Putamen (tissue), 1 donor: ENCODE data around the gene ST6GALNAC5.
"Not testable (repeated sequence)": the region's sequence is repeated elsewhere in the genome, so short reads cannot be mapped to it uniquely, and the experiment has no call there.

Experiments
- DNase-seq: peaks from one replicate; pipeline ENCODE4 v3.0.0-alpha.2; 2016; ENCODE audit warnings: low spot score

The ST6GALNAC5 gene

DNA sequence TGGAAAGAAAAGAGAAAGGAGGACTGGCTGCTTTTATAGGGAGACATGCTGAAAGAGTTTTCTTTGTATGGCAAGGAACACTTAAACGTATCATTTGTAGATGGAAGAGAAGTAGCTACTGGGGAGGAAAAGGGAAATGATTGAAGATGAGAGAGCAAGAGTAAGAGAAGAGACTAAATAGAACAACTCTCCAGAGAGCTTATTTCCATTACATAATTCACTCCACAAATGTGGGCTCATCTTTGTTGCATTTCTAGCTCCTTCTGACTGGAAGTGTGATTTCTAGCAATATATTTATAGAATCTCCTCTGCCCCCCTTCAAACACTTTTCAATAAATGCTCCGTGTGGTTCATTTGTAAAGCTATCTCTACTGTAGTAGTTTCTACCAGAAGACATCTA is 71.0 kb downstream of the ST6GALNAC5 start:
- DNase-seq = peak; percentile 27

DNA sequence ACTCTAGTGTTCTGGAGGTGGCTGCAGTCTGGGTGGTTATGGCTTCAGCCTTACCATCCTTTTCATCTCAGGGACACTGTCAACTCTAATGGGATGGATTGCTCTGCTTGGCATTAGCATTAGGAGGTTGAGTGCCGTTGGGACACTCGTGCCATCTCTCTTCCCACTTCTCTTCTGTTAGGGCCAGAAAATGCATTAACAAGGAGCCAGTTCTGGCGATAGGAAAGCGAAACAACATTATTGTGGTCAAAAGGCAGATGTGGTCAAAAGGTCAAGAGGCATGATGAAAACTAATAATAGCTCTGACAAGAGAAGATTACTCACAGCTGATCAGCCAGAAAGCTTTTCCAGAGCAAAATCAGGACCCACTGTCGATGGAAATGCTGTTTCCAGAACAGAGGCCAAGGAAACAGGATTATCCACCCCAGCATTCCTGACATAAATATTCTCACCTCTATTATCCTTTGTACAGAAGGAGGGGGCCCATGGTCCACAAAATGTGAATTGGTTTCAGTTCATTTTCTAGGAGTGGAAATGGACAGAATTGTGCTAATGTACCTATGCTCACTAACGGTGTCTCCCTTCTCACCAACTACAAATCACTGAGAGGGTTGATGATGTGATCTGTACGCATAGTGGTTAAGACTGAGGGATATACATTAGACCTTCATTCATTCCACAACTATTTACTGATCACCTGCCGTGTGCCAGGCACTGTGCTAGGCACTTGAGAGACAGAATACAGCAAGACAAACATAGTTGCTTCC is 72.0 kb downstream of the ST6GALNAC5 start:
- no peak for DNase-seq

DNA sequence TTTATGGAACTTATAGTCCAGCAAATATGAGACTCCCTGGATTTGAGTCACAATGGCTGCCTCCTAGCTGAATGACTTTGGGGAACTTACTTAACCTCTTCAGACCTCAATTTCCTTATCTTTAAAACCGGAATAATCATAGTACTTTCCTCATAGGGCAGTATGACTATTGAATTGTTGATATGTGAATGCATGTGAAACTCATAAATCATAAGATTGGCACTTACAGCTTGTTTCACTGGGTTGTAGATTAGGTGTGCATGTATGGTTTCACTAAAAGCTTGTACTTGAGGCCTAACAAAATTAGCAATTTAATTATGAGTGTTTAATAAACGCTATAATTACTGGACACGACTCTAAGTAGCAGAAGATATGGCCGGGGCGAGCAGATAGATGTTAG is 72.5 kb downstream of the ST6GALNAC5 start:
- no peak for DNase-seq

DNA sequence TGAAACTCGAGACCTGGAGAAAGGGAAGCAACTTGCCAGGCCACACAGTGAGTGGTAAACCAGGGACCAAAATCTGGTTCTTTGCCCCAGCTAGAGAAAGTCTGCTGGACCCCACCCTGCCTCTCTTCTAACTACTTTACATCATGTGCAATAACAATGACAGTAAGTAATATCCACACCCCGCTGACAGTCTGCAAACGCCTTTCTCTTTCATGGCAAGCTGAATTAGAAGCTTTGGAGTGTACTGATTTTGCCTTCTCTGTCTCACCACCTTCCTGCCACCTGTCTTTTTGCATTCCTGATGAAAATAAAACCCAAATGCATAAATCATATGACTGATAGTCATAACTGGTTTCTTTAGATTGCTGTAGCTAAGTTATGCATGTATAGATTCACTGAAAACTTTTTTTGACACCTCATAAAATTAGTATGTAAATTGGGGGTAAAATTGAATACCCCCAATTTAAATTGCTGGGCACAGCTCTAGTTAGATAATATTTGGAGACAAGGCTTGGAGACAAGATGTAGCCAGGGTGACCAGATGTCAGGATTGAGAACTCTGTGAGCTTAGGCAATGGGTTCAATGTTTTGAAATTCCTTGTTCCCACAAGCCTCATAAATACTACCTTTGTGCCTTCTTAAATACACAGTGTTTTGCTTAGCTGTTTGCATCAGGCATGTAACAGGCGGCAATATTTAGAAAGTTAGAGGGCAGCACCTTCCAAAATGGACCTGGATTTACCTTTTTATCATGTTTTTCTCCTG is 73.5 kb downstream of the ST6GALNAC5 start:
- no peak for DNase-seq

DNA sequence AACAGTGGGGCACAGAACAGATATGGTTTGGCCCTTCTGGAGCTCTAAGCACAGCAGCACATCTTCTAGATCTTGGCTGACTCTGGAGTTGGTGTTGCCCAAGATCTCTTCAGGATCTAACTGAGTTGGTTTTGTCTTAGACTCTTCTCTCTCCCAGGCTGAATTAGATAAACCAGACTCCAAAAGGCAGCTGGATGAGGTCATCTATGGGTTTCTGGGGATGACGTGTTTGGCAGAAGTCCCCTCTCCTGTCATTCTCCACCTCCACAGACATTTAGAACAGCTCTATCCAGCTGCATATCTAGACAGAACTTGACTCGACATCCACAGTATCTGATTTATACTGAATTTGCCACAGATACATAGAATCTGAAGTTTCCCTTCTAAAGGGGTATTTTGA is 75.3 kb downstream of the ST6GALNAC5 start:
- DNase-seq = no peak

DNA sequence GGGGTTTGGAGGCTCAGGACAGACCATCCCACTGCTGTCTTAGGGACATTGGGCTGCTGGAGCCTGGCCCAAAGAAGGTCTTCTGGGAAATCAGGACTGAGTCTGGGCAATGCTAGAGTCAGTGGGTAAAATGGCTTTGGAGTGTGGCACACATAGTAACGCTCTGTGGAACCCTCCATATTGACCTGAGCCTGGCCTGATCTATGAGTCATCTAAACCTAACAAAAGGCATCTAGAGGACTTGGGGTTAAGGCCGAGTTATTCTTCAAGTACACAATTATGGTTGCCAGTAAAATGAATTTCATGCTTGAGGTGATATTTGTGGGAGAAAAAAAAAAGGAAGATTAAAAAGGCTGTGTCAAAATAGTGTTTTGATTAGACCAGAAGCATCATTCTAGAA is 77.7 kb downstream of the ST6GALNAC5 start:
- no peak for DNase-seq

DNA sequence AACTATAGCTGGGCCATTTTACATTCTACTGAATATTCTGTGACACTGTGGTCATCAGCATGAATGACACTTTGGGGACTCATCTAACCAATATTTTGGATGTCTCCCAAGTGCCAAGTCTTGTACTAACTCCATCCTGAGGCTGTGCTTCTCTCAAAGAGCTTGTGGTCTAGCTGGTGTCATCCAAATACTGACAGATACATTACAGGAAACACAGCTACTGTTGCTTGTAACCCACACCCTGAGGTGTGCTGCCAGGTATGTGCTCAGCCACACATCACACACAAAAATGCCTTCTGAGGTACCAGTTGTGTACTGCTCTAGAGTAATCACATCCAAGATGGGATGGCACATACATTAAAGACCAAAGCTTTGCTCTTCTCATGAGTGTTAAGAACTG is 81.6 kb downstream of the ST6GALNAC5 start:
- no peak for DNase-seq

DNA sequence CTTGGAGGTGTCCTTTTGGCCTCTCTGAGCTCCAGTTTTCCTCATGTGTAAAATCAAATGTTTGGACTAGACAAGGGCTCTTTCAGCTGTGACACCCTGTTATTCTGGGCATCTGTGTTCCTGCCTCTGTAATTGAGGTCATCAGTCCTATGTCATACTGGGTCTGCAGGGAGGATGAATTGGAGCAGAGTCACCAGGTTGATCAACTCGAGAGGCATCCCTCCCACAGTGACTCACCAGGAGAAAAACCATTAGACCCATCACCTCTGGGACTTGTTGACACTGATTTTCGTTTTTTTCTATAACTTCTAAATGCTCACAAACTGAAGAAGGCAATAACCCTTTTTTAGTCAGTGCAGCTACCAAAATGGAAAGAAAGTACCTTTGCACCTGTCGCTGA is 82.2 kb downstream of the ST6GALNAC5 start:
- DNase-seq = no peak

DNA sequence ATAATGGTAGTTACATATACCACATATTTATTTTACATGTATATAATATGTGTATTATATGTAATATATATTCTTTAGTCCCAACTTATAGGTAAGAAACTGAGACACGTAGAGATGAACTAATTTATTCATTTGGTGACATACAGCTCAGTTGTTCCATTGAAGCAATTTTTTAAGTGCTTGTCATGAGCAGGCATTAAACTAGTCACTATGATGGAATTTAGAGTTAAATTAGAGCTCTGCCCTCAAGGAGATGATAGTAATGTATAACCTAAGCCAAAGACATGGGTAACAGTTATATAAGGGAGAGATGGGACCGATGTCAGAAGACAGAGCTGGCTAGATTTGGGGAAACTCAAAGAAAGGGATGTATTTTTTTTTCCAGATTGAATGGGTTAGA is 83.0 kb downstream of the ST6GALNAC5 start:
- no peak for DNase-seq

DNA sequence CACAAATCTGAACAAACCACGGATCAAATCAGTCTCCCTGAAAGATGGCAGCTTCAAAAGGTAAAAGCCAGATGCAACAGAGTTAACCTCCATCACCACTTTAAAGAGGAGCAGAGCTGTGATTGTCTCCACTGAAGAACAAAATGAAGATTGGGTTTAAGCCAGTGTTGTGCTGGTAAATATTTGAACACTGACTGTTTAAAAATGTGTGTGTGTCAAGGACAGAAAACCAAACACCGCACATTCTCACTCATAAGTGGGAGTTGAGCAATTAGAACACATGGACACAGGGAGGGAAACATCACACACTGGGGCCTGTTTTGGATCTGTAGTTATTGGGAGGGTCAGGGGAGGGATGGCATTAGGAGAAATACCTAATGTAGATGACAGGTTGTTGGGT is 83.9 kb downstream of the ST6GALNAC5 start:
- no peak for DNase-seq

DNA sequence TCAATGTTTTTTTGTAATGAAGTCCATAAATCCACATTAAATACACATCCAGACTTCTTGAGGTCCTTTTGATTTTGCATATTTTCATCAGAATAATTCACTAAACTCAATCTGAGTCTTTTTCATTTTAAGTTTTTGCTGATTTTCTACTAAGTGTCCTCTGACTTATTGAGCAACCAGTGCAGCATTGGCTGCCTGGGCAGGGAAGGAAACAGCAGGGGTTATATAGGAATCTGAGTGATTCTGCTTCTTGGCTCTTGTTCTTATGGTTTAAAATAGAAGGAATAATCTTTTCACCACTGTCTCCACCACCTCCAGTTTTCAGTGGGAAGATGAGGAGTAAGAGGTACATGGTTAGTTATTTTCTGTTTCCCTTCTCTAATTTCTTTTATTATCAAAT is 88.4 kb downstream of the ST6GALNAC5 start:
- DNase-seq = no peak

DNA sequence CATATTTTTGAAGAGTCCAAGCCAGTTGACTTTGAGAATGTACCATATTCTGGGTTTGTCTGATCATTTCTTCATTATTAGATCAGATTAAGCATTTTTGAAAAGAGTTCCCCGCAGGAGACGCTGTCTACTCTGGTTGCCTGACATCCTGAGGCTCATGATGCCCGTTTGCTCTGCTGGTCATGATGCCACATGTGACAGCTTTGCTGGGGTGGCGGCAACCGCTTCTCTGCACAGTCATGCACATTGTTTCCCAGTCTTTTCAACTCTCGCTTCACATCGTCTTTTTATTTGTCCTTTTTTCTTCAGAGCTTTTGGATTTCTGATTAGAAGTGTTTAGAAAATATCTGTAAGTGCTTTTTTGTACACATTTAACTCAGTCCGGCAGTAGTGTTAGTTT is 90.7 kb downstream of the ST6GALNAC5 start:
- DNase-seq = no peak

DNA sequence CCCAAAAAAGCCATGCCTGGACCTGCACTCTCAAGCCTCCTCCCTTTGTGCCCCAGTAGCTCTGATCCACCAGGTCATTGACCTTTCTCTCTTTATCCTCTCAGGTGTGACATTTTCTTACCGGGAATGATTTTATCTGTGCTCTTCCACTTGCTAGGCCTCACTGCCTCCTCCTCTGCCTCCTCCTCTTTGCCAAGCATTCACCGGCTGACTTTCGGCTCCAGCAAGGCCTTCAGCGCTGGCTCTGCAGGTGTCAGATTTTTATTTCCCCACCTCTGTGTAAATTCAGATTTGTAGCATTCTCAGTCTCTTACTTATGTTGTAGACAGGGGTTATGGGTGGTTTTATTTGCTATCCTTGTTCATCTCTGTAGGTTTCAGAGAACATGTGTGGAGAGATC is 91.5 kb downstream of the ST6GALNAC5 start:
- no peak for DNase-seq

DNA sequence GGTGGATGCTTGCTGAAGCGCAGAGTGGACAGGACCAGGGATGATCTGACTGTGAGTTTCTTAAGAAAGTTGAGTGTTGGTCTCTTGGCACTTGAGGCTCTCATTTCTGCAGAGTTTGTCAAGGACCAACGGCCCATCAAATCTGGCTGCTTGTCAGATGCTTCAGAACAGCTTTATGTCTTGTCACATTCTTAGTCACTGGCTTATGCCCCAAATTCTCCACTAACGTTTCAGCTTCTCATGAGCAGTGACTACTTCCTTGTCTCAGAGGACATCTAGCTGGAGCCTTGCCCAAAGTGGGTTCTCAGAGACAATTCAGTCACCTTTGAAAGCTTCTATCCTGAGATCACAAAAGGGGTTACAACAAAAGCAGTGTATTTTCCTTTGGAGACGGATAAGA is 92.3 kb downstream of the ST6GALNAC5 start:
- DNase-seq = no peak

DNA sequence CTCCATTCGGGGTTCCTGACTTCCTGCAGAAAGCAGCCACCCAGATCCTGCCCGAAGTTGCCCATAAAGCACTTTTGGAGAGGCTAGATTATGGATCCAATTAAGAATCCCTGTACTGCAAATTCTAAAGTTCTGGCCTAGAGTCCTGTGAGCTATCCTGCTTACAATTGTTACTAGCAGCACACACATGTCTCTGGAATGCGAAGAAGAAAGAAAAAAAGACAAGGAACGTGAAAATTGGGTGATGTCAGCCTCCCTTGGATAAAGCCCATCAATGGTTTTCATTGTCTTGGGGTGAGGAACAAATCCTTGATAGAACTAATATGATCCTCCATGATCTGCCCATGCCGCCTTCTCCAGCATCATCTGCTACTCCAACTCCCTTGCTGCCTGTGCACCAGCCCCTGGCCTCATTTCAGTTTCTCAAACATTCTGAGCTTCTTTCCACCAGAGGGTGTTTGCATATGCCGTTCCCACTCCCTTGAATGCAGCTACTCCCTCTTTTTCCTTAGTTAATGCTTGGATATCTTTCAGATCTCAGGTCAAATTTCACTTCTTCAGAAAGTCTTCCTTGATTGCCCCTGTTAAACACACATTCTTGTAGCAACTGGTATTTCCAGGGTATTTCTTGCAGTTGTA is 94.0 kb downstream of the ST6GALNAC5 start:
- no peak for DNase-seq

DNA sequence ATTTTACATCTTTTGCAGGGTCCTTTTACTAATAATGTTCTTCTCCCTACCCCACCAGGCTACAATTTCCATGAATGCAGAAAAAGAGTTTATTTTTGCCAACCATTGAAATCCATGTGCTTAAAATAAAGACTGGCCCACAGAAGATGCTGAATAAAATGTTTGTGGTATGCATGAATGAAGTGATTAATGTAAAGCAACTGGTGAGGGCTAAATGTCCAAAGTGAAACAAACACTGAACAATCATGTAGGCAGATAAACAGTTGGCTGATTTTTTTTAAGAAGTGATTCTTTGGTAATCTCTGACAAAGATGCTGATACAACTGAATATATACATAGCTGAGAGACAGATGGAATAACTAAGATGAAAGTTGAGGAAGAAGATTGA is 94.5 kb downstream of the ST6GALNAC5 start:
- no peak for DNase-seq

DNA sequence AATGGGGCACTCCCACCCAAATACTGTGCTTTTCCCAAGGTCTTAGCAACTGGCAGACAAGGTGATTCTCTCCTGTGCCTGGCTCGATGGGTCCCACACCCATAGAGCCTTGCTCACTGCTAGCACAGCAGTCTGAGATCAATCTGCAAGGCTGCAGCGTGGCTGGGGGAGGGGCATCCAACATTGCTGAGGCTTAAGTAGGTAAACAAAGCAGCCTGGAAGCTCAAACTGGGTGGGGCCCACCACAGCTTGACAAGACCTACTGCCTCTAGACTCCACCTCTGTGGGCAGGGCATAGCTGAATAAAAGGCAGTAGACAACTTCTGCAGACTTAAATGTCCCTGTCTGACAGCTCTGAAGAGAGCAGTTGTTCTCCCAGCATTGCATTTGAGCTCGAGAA is 114.0 kb downstream of the ST6GALNAC5 start:
- not testable (repeated sequence) for DNase-seq

DNA sequence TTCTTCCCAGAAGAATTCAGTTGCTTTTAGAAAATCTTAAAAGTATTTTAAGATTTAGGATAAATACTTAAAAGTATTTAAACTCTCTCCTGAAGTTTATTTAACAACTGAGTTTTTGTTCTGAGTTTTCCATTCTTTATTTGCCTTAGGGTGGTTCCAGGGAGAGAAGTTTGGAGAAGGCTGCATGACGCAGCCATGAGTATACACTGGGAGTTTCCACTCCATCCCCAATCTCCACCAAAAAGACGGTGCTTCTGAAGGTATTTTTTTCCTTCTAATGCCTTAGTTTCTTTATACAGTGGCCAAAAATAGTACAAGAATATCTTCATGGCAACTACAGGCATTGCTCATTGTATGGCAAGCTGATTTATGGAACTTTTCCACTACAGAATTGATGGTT is 122.7 kb downstream of the ST6GALNAC5 start:
- DNase-seq = no peak

DNA sequence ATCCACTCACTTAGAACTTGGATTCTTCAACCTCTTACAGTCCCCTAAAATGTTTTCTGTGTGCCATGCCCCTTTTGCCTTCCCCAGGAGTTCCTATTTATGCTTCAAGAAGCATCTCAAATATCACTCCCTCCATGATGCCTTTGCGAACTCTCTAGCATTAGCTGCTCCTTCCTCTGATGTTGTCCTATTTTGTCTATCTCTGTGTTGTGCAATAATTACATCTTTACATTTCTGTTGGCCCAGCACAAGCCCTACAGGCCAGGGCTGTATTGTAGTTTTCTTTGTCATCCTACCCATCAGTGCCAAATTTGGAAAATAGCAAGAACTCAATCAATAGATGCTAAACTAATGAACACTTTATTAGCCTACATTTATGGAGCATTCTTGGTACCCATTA is 125.8 kb downstream of the ST6GALNAC5 start:
- DNase-seq = no peak

DNA sequence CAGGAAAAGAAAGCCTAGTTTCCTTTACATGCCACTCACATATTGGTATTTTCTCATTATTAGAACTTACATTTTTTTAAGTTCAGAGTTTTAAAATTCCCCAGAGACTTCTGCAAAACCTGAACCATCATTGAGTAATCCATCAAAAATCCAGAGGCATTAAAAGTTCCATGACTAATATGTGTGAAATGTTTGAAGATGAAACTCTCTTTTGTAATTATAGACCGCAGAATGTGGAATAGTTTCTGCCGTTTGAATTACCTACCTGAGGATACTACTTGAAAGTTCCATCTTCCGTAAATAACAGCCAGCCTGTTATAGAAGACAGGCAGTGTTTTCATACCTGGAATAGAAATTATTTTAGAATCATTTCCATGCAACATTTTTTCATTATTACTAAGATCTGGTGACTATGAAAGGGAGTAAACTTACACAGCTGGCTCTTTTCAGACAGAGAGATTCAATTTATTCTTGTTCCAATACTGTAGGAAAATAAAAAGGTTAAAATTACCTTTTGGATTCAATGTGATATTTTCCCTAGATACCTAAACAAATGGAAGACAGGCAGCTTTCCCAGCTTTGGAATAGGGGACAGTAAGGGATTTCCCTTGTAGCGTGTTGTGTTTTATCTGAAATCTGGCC is 131.4 kb downstream of the ST6GALNAC5 start:
- DNase-seq = no peak

DNA sequence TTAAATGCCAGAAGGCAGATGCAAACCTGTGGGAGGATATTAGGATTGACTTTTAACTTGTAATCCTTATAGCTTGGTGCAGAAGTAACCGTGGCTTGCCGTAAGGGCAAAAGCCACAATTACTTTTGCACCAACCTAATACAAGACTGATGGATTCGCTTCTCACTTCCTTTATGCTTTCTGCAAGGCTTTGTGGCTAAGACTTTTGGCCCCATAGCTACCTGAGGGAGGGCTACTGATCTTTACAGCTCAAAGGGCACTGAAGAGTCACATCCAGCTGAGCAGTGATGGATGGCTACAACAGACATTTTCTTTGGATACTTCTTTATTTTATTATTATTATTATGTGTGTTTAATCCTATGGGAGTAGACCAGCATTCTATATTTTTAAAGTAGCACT is 140.4 kb downstream of the ST6GALNAC5 start:
- no peak for DNase-seq

DNA sequence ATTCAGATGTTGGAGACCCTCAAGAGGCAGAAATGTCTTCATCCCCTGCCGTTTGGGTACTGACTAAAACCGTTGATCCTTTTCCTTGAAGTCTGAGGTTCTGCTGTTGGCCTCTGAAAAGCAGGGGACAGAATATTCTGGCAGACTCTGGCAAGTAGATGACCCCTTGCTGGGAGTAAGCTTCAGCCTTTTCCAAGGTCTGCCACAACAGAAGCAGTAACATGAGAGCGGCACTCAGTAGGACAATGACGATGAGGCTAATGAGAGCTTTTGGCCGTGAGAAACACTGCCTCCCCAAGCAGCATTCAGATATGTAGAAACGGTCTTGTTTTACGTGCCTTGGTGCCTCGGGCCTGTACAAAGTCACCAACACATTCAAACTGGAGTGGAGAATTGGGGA is 143.7 kb downstream of the ST6GALNAC5 start:
- DNase-seq = no peak

DNA sequence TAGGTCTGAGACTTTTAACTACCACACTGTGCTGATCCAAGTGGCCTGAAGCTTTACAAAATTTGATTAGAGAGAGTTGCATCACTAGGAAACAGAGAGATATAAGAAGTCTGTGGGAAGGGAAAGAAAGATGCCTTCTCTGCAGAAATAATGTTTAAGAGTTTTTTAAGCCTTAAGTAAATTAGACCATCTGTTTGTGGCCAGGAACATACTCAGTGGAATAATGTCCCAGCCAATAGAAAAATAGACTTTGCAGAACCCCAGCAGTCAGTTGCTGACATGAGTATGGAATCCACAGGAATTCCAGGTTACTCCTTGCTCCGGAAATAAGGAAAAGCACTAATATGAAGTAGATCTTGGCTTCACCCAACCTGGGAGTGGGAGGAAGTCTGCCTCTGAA is 144.8 kb downstream of the ST6GALNAC5 start:
- no peak for DNase-seq
